Gastrocnemius medialis (tissue), 4 donors: ENCODE results near the gene AEBP1.

ENCODE experiments used
- POLR2A ChIP-seq, 2 donors: fragments of 450-650 bp; IDR thresholded peaks; one replicate each; pipeline ENCODE4 v1.6.1; 2017; ENCODE audit warnings: antibody characterized with exemption in 2 of 2, mild to moderate bottlenecking in 2 of 2, moderate library complexity in 2 of 2
- TF ChIP-seq, protein P1 (sequence below), 5 experiments: fragments of 450-650 bp in 3 of 5; fragments of 200-600 bp in 2 of 5; sonication (generic) in 2 of 5; IDR thresholded peaks in 4 of 5; conservative IDR thresholded peaks in 1 of 5; 1 replicate in 4 of 5; 2 replicates in 1 of 5; pipeline ENCODE4 v1.5.1; 2016 to 2019; ENCODE audit warnings: antibody characterized with exemption in 5 of 5, mild to moderate bottlenecking in 3 of 5, moderate library complexity in 3 of 5

DNA sequence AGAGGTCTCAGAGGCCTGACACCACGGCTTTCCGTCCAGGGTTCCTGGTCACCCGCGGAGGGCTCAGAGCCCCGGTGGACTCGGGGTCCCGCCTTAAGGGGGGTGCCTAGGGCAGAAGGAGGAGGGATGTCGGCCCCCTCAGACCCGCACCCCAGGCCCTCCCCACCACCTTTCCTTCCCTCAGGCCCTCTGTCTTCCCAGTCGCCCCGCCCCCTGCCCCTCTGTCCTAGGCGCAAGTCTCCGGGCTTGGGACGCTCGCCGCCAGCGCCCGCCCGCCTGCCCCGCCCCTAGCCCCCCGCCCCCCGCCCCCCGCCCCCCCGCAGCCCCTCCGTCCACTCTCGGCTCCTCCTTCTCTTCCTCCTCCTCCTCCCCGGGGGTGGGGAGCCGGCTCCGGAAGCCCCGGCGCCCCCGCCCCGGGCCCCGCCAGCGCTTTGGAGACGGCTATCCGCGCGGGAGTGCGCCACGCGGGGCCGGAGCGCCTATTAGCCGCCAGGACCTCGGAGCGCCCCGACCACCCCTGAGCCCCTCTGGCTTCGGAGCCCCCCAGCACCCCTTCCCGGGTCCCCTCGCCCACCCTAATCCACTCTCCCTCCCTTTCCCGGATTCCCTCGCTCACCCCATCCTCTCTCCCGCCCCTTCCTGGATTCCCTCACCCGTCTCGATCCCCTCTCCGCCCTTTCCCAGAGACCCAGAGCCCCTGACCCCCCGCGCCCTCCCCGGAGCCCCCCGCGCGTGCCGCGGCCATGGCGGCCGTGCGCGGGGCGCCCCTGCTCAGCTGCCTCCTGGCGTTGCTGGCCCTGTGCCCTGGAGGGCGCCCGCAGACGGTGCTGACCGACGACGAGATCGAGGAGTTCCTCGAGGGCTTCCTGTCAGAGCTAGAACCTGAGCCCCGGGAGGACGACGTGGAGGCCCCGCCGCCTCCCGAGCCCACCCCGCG, at the start of gene AEBP1:
- TF ChIP-seq, protein P1, sequence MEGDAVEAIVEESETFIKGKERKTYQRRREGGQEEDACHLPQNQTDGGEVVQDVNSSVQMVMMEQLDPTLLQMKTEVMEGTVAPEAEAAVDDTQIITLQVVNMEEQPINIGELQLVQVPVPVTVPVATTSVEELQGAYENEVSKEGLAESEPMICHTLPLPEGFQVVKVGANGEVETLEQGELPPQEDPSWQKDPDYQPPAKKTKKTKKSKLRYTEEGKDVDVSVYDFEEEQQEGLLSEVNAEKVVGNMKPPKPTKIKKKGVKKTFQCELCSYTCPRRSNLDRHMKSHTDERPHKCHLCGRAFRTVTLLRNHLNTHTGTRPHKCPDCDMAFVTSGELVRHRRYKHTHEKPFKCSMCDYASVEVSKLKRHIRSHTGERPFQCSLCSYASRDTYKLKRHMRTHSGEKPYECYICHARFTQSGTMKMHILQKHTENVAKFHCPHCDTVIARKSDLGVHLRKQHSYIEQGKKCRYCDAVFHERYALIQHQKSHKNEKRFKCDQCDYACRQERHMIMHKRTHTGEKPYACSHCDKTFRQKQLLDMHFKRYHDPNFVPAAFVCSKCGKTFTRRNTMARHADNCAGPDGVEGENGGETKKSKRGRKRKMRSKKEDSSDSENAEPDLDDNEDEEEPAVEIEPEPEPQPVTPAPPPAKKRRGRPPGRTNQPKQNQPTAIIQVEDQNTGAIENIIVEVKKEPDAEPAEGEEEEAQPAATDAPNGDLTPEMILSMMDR (IDR thresholded peaks at IDR 0.05 in 4 of 5, conservative IDR thresholded peaks at IDR 0.05 in 1 of 5): no peak
- TF ChIP-seq POLR2A (IDR thresholded peaks at IDR 0.05): no peak
